ENCODE data around the gene GAST. TPM values are rescaled to one million over a fixed set of nuclear protein-coding genes. Genes with fewer than 3 reads are reported as not detected.

The GAST gene, protein sequence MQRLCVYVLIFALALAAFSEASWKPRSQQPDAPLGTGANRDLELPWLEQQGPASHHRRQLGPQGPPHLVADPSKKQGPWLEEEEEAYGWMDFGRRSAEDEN
- total RNA-seq = not detected in 2 replicates

DNA sequence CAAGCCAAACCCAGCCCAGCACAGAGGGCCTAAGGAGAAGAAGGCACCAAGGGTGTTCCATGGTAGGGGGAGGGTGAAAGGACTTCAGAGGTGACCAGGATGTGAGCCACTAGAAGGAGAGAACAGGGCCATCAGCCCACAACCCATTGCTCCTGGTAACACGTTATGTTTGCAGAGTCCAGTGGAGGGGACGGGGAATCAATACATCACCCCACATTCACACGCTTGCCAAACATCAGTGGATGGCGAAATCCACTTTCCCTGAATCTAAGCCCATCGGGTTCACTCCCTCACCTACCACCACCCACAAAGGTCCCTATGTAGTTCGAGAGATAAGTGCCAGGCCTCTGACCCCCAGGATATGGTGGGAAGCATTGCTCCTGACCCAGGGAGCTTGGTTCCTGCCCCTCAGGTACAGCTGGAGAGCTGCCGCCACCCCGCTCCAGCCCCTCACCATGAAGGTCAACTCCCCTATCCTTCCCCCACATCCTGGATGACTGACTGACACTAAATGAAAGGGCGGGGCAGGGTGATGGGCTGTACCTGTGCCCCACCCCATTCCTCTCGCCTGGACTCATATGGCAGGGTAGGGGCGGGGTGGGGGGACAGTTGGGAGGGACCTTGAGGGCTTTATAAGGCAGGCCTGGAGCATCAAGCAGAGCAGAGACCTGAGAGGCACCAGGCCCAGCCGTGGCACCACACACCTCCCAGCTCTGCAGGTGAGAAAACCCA lies at the start of gene GAST:
GAST (plus strand) TSS at position 663 of the 732 bp plus-strand sequence. CDS start 3,106 bp downstream, outside the sequence.
- no peak for DNase-seq (ENCODE audit: low read depth)

DNA sequence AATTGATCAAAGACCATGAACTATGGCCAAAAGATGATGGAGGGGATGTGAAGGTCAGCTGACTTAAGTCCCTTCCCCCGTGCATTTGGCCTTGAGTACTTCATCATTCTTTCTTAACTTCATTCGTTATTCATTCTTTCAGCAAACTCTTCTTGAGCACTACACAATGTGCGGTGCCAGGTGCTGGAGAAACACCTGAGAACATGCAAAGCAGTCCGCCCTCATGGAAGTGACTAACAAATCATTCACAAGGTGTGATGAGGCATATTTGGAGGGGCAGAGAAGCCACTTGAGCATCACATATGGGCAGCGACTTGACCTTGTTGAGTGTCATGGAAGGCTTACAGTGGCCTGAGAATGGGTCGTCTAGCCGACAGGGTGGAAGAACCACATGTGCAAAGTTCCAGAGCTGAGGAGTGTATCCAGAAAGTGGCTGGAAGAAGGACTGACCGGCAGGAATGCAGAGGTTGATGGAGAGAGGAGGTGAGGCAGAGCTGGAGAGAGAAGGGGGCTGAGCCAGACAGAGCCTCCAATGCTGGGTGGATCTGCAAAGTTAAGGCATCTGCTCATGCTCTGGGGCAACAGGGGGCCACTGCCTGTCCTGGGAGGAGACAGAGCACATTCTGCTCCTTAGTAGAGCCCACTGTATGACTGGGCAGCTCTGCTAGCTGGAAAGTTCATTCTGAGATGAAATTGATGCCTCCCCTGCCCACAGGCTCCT lies 48.5 kb upstream of the GAST start:
- DNase-seq (ENCODE audit: low read depth) = no peak

DNA sequence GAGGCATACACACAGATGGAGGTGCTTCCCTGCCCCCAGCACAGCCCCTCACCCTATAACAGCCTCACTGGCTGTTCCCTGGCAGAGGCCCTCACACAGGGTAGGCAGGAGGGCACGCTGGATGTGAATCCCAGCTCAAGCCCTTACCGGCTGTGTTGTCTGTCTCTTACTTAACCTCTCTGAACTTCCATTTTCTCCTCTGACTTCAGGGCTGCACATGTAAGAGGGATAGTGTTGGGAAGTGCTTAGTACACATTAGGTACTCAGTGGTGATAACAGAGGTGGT lies 48.0 kb upstream of the GAST start:
- DNase-seq (ENCODE audit: low read depth) = no peak

DNA sequence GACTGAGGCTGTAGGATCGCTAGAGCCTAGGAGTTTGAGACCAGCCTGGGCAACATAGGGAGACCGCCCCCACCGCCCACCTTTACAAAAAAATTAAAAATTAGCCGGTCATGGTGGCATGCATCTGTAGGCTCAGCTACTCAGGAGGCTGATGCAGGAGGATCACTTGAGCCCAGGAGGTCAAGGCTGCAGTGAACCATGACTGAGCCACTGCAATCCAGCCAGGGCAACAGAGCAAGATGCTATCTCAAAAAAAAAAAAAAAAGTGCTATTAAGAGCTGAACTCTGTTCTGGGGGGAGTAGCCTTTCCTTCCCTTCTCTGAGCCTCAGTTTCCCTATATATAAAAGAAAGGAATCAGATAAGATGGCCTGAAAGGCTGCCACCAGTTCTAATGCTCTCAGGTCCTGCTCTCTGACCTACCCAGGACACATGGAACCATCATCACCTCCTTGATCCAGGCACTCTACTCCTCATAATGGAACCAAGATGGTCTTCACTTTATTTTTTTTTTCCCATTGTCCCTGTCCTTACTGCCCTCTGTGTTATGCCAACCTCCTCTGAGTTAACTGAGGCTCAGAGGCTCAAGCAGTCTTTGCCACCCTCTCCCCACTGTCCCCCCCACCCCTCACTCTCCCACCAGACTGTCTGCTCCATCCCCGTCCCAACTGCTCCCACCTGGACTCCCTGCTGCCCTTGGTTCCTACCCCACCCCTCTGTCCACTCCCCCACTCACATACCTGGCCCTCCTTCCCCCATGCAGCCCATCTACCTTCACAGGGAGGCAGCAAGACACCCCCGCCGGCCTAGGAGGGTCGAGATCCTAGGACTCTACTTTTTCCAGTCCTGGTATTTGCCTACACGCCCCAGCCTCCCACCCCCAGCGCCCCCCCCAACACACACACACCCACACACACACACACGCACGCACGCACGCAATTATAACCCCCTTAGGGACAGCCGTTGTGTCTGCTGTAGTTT lies 47.3 kb upstream of the GAST start:
- no peak for DNase-seq (ENCODE audit: low read depth)

DNA sequence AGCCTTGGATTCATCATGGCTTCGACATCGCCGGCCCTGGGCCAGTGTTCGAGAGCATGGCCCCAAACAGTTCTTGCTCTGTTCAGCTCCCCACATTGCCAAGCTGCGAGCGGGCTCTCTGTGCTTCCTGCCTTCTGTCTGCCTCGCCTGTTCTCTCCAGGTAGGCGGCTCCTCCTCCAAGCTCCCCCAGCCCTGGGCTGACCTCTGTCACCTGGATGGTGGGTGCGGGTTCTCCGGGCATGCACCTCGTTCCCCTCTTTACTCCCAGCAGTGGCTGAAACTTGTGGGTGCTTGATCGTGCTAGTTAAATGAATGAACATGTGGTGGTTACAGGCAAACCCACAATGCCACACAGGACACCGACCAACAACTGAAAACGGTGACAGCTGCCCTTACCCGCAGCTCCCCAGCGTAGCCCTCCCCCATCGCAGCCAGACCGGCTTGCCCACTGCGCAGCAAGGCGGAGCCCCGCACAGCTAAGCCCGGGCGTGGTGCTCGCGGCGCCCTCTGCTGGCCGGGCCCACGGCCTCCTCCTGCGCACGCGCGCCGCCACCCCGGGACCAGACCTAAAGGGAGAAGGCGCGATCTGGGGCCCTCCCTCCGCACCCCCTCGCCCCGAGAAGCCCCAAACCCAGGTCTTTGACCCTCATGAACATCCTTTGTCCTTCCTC lies 46.4 kb upstream of the GAST start:
- DNase-seq (ENCODE audit: low read depth) = peak; percentile 44

DNA sequence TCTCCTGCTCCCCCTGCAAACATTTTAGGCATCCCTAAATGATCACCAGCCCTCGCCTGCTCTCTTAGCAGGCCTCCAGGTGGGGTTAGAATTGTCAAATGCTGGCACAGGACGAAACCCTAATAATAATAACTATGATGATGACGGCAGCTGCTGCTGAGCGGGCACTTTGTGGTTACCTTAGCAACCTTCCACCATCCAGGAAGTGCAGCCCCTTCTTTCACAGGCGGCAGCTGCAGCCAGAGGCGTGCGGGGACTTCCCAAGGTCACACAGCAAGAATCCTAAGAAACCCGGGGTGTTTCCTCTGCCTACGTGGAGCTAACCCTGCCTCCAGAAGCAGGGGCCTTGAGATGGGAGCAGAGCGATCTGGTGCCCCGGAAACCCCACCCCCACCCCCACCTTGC lies 45.9 kb upstream of the GAST start:
- peak; percentile 67 for DNase-seq (ENCODE audit: low read depth)

DNA sequence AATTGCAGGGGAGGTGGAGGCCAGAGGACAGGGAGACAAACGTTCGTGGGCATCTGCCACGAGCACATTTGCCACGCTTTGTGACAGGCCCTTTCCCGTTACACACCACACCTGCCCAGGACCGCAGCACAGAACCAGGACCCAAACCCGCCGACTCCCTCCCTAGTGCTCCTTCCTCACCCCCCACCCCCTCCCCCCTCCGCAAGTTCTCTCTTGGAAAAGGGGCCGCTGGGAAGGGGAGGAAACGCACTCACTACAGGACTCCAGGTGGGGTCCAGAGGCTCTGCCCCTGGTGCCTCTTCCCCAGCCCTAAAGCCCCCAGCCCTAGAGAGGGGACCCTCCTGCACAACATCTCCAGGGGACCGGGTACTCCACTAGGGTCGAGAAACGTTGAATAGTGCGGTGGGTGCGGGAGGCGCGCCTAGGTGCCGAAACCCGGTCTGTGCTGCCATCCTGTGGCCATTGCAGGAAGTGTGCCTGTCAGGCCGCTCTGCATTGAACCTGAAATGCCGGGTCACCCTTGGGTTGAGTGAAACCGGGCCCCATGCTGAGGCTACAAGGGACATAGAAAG lies 45.3 kb upstream of the GAST start:
- DNase-seq (ENCODE audit: low read depth) = peak; percentile 43

DNA sequence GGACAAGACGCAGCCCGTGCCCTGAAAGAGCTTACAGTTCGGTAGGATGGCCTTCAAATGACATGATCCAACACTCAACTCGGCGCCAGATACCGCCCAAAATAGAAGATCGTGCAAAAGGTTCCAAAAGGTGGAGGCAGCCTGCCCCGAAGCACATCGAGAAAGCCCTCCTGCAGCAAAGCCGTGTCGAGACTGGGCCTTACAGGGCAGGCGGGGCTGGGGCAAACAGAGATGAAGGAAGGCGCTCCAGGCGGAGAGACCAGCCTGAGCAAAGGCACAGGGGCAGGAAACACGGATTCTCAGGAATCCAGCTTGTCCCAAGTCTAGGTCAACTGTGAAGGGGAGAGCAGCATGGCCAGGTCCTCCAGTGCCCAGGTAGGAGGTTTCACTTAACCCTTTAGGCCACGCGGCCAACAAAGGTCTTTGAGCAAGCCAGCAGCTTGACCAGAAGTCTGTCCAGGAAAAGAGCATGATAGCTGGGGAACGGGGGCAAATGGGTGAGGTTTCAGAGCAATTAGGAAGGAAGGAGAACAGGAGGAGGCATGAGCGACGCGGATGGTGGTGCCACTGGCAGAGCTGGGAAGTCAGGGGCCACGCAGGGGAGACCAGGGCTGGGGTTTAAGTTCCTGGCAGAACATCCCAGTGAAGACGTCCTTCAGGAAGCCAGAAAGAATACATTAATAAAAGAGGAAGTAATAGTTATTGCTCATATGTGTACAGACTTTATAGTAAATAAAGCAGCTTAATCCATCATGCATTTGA lies 44.7 kb upstream of the GAST start:
- no peak for DNase-seq (ENCODE audit: low read depth)

DNA sequence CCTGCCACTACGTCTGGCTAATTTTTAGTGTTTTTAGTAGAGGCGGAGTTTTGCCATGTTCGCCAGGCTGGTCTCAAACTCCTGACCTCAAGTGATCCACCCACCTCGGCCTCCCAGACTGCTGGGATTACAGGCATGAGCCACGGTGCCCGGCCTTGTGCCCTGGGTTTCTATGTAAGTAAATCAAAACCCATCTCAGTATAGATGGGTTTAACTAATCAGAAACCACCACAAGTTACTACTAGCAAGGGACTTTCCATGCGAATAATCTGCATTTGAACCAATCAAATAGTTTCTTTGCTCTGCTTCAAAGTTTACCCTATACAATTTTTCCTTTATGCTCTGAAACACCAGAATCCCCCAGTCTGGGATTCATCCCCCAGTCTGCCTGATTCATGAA lies 40.0 kb upstream of the GAST start:
- DNase-seq (ENCODE audit: low read depth) = no peak

DNA sequence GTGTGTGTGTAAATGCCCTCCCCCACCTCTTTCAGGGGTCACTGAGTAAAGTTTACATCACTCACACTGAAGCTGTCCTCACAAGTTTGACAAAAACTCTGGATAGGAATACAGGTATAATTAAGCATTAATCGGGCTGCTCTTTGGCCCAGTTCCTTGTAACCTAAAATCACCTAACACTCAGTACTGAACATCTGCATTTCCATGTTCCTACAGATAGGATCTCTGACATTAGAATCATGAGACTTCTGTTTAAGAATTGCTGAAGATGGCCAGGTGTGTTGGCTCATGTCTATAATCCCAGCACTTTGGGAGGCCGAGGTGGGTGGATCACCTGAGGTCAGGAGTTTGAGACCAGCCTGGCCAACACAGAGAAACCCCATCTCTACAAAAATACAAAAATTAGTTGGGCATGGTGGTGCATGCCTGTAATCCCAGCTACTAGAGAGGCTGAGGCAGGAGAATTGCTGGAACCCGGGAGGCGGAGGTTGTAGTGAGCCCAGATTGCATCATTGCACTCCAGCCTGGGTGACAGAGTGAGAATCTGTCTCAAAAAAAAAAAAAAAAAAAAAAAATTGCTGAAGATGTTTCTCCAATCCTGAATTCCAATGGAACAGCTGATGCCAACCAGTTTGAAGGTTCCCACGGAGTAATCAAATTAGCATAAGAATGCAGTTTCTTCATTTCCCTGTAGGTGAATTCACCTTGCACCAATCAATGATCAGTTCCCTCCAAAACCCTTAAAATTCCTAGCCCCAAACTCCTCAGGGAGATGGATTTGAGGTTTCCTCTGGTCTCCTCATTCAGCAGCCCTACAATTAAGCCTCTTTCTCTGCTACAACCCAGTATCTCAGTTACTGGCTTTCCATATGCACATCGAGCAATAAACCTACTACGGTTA lies 36.7 kb upstream of the GAST start:
- DNase-seq (ENCODE audit: low read depth) = peak; percentile 92

DNA sequence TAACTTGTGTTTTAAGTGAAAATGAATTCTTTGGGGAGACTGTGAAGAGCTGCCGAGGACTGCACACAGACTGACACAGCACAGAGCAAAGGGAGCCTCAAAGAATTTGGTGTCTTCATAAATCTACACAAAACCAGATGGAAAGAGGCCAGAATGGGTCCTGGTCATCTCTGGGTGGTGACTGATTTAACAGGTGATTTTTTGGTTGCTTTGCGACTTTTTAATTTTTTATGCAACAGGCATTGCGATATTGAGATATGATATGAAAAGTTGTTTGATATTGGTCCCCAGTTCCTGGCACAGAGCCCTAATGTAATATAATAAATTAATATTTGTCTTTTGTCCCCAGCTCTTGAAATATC lies 36.1 kb upstream of the GAST start:
- no peak for DNase-seq (ENCODE audit: low read depth)

DNA sequence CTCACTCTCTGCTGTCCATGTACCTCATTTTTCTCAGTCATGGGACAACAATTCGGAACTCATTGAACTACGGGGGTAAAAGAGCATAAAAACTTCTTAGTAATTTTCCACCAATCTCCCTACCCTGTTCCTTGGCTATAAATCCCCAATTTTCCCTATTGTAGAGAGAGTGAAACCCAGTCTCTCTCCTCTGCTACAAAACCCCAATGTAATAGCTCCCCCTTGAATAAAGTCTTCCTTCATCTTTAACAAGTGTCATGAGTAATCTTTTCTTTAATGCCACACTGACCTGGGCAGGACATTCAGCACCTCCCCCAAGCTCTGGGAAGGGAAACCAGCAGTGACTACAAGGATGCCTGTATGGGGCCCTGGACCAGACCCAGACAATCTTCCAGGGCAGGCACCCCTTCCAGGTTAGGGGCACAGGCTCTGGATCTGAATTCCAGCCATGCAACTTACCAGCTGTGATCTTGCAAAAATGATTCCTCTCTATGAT lies 33.7 kb upstream of the GAST start:
- DNase-seq (ENCODE audit: low read depth) = peak; percentile 85

DNA sequence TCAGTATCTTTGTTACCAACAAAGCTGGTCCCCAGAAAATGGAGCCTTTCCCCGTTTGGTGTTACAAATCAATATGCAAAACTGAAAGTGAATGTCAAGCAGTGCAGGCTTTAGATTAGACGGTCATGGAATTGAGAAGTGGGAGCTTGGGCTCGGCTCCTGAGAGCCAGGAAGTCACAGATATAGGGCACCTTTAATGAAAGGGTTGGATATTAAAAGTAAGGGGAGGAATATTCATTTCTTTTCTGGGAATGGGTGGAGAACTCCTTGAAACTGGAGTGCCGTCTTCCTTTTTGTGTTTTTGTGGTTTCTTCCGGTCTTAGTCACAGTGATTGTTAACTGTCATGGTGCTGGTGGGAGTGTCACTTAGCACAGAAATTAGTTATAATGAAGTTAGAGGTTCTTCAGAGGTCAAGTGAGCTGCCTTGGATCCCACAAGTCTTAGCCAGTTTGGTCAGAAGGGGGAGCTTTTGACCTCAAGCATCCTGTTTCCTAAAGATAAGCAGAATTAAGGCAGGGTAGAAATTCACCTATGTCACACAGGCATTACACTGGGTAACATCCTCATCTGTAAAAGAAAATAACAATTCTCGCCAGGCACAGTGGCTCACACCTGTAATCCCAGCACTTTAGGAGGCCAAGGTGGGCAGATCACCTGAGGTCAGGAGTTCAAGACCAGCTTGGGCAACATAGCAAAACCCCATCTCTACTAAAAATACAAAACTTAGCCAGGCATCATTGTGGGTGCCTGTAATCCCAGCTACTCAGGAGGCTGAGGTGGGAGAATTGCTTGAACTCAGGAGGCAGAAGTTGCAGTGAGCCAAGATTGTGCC lies 33.0 kb upstream of the GAST start:
- DNase-seq (ENCODE audit: low read depth) = peak; percentile 98

DNA sequence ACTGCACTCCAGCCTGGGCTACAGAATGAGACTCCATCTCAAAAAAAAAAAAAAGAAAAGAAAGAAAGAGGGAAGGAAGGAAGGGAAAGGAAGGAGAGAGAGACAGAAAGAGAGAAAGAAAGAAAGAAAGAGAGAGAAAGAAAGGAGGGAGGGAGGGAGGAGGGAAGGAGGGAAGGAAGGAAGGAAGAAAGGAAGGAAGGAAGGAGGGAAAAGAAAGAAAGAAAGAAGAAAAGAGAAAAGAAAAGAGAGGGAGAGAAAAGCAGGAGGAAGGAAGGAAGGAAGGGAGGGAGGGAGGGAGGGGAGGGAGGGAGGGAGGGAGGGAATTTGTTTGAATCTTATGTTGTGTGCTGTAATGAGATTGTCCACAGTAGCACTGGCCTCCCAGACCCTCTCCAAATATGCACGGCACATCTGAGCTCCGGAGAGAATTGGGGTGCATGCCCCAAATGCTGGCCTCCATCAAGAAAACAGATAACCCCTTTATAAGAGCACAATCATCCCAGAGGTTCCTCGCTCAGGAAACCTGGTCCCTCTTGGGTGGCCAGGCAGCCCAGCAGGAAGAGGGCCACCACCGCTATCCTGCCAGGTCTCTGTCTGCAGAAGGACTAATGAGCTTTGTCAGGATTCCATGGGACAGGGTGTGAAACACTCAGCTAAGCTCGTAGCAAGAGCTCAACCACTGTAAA lies 32.2 kb upstream of the GAST start:
- no peak for DNase-seq (ENCODE audit: low read depth)

DNA sequence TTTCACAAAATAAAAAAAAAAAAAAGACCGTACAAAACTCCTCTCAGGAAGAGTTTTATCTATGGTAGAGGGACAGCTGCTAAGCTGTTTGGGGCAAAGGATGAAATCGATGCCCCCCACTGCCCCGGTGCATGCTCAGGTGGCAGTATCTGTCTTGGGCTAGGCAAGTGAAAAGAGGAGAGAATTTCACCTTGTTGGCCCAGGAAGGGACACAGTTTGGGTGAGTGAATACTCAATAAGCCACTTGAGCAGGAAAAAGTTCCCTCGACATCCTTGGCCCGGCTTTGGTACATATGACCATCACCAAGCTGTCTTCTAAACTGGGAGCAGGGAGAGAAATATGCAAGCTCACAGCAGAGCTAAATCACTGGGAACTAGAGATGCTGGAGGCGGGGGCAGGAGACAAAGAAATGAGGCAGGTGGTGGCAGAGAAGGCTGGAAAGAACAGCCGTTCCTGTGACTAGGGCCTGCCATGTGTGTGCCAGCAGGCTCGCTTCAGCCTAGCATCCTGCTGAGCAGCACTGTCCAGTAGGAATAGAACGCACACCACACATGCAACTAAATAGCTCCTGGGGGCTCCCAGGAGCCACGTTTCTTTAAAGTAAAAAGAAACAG lies 31.6 kb upstream of the GAST start:
- DNase-seq (ENCODE audit: low read depth) = no peak

DNA sequence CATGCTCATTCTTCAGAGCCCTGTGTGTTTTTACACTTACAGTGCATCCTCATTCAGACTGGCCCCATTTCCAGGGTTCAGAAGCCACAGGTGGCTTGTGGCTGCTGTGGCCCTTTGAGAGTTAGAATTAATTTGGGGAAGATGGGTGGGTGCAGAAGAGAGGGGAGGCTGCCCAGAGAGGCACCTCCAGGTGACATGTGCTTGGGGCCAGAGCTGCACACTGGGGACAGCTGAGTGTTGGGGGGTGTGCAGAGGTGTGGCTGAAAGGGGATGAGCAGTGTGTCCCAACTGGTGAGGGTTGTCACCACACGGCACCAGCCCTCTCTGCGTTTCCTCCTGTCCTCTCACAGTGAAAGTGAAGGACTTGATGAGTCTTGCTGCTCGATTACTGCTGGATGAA lies 30.4 kb upstream of the GAST start:
- no peak for DNase-seq (ENCODE audit: low read depth)

DNA sequence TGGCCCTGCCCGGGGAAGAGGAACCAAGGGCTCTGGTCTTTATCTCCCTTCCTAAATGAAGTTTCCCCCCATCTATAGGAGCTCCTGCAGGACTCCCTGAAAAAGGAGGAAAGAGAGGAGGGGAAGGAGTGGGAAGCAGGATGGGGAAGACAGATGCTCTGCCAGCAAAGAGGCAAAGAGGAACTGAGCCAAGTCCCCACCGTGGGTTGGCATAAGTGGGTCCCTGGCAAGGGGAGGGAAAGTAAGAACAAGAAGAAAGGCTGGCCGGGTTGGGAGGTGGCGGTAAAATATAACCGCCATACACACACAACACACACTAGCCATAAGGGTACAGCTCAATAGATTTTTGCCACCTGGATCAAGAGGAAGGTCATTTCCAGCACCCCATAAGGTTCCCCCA lies 29.5 kb upstream of the GAST start:
- DNase-seq (ENCODE audit: low read depth) = no peak
